SW480 (cell line): ENCODE data around the gene TIE1.

ENCODE experiments used
- DNase-seq: peaks from one replicate; pipeline ENCODE4 v3.0.0-alpha.2; 2016; ENCODE audit warnings: low spot score

TIE1 gene

DNA sequence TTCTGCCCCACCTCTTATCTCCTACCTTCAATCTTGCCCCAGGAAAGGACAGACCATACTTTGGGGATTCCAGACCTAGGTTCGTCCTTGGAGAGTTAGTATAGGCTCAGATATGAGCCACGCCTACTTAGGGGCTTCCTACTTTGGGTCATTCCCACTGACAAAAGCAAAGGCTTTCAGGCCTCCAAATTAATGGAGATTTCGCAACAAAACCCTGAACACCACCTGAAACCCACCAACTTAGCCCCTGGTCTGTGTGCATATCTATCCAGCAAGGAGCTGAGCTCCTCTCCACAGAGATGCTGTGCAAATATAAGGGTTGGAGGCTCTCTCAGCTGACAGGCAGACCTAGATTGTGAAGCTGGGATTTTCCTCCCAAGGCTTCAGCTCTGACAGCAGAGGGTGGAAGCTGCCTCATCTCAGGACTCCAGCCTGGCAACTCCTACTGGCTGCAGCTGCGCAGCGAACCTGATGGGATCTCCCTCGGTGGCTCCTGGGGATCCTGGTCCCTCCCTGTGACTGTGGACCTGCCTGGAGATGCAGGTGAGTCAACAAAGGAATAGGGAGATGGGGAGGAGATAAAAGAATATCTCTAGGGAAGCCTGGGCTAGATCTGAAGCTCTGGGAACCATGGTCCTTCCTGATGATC is 38.9 kb downstream of the TIE1 start:
- no peak for DNase-seq

DNA sequence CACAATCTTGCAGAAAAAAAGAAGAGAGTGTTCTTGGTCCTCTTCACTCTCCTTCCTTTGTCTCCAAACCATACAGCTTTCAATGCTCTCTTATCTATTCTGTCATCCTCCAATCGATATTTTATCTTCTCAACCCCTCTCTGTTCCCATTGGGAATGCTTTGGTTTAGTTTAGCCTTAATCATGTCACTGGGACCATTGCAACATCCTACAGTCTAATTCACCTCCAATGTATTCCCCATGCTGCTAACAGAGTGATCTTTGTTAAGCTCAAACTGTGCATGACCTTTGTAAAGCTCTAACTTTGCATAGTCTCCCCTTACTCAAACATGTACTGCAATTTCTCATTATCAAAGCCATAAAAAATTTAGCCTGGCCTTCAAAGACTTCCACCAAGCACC is 39.8 kb downstream of the TIE1 start:
- no peak for DNase-seq

DNA sequence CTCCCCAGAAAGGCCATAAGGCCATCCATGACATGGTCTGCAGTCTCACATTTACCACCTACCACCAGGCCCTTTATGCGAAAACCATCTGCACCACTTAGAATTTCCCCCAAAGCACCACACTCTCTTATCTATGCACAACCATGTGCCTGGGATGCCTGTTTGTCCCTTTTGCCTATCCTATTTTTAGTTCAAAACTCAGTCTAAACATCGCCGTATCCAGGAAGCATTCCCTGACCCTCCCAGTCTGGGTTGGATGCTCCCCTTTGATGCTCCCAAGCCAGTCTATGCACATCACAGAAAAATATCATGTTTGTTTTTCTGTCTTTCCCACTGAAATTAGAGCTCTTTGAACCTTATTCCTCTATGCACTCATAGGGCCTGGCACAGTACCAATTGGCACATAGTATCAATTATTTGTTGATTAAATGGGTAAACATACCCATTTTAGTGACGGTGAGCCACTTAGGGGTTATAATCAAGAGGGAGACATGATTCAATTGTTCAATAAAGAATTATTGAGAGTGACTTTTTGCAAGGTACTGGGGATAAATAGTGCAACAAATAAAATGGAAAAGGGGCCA is 43.6 kb downstream of the TIE1 start:
- DNase-seq: no peak

DNA sequence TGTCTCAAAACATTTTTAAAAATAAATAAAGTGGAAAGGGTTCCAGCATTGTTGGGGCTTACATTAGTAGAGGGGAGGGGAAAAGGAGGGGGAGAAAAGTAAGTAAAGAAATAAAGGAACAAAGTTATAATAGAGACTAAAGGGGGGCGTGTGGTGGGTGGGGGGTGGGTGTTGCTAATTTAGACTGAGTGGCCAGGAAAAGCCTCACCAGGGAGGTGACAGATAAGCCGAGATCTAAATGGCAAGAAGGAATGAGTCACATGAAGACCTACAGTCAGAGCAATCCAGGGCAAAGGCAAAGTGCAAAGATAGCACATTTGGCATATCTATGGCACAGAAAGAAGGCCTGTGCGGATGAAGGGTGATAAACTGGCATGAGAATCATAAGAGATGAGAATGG is 44.3 kb downstream of the TIE1 start:
- no peak for DNase-seq

DNA sequence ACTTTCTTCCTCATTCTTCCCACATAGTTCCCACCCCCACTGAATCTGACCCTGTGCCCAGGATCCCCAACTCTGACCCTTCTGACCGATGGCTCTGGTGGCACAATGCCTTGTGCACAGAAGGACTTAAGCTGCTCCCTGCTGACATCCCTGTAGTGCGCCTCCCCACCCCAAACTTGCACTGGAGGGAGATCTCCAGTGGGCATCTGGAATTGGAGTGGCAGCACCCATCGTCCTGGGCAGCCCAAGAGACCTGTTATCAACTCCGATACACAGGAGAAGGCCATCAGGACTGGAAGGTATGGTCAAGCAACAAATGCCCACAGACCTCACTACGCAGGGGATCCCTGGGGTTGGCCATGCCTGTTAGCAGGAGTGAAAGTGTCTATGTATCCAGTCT is 45.9 kb downstream of the TIE1 start:
- DNase-seq: no peak

DNA sequence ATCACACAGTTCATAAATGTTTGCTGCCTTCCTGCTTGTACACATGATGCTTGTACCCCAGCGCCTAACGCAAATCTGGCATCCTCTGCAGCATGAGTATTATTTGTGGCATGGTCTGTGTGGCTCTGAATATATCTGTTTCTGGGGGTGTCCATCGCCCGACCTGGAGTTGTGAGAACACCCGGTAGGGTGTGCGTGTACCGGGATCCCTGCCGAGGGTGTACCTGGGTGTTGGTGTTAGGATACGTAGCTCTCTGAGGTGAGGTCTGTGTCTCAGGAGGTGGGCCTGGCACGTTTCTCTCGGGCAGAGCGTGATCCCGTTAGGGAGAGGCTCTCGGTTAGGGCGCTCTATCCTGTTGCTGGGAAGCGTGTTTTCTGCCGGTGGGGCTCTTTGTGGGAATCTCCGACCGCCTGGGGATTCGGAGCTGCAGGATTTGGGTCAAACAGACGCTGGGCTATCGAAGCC is 47.6 kb downstream of the TIE1 start:
- DNase-seq: peak; percentile 72

DNA sequence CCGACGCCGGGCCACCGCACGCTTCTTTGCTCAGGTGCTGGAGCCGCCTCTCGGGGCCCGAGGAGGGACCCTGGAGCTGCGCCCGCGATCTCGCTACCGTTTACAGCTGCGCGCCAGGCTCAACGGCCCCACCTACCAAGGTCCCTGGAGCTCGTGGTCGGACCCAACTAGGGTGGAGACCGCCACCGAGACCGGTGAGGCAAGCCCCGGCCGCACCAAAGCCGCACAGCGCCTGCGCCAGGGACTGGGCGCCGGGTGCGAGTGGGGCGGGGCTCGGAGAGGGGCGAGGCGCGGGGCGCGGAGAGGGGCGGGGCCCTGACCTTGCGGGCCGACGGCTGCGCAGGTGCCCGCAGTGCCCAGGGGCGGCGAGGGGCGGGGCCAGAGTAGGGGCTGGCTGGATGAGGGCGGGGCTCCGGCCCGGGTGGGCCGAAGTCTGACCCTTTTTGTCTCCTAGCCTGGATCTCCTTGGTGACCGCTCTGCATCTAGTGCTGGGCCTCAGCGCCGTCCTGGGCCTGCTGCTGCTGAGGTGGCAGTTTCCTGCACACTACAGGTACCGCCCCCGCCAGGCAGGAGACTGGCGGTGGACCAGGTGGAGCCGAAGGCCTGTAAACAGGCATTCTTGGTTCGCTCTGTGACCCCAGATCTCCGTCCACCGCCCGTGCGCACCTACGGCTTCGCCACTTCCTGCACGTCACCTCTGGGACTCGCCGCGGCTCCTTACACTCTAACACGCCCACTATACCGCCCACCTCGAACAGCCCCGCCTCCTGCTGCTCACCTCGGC is 48.2 kb downstream of the TIE1 start:
- DNase-seq: peak; percentile 91

DNA sequence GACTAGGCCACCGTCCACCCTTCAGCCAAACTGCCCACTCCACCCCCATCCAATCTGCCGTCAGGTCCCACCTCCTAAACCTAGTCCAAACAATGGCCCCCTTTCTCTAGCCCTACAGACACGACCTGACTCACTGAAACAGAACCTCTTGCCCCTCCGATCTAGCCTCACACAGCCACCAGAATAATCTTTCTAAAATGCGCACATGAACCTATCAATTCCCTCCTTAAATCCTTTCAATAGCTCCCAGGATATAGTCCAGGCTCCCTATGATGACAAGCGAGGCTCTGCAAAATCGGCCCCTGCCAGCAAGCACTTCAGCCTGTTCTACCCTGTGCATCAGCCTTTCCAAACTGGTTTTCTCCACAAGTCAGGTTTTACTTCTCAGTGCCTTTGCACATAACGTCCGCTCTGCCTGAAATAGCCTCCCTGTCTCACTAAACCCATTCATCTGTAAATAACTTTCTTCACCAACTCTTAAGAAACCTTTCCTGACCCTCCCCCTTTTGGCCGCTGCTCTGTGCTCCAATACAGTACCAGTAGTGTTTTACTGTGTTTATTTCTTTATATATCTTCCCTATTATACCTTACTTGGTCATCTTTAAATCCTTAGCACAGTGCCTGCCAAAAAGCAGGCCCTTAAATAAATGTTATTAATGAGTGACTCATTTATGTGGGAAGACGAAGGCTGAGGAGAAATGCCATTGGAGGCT is 49.0 kb downstream of the TIE1 start:
- DNase-seq: no peak

DNA sequence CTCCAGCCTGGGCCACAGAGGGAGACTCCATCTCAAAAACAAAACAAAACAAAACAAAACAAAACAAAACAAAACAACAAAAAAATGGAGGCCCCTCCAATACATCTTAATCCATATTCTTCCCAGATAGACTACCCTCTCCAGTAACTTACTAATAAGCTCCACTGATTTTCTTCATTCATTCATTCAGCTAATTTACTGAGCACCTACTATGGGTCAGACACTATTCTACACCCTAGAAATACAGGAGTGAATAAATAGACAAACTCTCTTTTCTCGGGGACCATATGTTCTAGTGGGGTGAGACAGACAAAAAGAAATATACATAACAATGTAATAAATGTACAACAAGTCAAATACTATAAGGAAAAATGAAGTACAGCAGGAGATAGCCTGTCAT is 50.2 kb downstream of the TIE1 start:
- no peak for DNase-seq

DNA sequence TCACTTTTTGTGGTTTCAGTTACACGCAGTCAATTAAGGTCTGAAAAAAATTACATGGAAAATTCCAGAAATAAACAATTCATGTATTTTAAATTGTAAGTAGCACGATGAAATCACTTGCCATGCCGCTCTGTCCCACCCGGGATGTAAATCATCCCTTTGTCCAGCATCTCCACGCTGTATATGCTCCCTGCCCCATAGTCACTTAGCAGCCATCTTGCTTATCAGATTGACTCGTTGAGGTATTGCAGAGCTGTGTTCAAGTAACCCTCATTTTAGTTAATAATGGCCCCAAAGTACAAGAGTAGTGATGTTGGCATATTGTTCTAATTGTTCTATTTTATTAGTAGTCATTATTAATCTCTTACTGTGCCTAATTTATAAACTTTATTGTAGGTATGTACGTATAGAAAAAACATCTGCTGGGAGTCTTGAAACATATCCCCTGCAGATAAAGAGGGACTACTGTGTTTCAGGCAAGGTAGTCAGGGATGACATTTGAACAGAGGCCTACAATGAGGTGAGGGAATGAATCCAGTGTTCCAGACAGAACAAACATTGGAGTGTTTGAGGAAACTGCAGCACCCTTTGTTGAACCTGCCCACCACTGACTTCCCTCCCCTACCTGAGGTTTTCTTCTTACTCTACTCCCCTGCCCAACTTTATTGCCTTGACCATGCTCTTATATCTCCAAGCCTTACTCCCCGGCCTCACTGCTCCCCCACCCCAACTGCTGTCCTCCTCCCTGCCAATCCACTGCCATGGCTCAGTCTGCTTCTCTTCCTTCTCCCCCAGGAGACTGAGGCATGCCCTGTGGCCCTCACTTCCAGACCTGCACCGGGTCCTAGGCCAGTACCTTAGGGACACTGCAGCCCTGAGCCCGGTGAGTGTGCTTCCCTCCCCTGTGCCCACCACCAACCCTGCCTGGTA is 50.9 kb downstream of the TIE1 start:
- no peak for DNase-seq

DNA sequence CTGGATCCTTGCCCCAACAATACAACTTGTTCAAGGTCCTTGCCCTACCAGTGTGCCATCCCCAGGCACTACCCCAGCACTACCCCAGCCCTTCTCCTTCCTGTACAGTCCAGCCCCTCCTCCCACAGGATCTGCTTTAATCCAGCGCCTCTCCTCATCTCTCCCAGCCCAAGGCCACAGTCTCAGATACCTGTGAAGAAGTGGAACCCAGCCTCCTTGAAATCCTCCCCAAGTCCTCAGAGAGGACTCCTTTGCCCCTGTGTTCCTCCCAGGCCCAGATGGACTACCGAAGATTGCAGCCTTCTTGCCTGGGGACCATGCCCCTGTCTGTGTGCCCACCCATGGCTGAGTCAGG is 51.5 kb downstream of the TIE1 start:
- no peak for DNase-seq

DNA sequence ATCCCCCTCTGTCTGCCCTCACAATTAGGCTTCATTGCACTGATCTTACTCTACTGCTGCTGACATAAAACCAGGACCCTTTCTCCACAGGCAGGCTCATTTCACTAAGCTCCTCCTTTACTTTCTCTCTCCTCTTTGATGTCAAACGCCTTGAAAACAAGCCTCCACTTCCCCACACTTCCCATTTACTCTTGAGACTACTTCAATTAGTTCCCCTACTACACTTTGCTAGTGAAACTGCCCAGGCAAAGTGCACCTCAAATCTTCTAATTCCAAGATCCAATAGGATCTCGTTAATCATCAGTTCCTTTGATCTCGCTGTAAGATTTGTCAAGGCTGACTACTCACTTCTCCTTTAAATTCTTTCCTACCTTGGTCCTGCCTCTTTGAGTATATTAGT is 52.1 kb downstream of the TIE1 start:
- DNase-seq: no peak

DNA sequence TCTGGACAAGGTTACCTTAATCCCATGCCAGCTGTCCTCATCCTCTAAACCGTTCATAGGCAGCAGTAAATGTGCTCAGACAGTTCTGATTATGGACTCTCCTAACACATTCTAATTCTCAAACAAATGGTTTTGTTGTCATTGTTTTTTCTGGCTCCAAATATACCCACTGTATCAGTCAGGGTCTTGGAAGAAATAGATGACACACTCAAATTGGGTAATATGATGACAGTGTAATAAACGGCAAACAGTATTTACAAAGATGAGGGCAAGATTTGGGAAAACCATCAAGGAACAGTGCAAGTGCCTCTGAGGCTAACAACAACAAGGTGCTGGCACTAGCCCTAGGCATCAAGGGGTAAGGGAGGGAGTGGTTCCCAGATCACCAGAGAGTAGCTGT is 53.7 kb downstream of the TIE1 start:
- no peak for DNase-seq

DNA sequence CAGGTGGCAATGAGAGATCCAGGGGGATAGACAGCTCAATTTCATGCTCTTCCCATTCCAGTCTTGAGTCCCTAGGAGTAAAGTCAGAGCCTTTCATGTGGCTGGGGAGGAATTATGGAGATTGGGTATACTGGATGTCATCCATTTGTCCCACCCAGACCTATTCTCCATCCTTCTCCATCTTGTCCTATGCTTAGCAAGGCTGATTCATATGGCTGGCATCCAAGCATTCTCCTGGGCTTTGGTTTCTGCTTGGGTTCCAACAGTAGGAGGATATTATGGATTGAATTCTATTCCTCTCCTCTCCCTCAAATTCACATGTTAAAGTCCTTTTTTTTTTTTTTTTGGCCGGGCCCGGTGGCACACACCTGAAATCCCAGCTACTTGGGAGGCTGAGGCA is 54.2 kb downstream of the TIE1 start:
- DNase-seq: no peak

DNA sequence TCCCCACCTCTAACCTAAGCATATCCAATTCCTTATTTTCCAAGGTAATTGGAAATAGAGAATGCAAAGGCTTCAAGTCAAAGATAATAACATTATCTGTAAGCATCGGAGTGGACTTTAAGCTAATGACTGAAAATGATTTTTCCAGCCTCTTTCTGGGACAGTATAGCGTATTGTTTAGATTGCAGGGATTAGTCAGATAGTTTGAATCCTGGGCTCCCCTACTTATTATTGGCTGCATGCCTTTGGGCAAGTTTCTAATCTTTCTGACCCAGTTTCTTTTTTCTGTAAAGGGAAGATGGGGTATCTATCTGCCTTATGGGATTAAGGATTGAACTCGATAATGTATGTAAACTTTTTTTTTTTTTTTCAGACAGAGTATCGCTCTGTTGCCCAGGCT is 56.5 kb downstream of the TIE1 start:
- no peak for DNase-seq

DNA sequence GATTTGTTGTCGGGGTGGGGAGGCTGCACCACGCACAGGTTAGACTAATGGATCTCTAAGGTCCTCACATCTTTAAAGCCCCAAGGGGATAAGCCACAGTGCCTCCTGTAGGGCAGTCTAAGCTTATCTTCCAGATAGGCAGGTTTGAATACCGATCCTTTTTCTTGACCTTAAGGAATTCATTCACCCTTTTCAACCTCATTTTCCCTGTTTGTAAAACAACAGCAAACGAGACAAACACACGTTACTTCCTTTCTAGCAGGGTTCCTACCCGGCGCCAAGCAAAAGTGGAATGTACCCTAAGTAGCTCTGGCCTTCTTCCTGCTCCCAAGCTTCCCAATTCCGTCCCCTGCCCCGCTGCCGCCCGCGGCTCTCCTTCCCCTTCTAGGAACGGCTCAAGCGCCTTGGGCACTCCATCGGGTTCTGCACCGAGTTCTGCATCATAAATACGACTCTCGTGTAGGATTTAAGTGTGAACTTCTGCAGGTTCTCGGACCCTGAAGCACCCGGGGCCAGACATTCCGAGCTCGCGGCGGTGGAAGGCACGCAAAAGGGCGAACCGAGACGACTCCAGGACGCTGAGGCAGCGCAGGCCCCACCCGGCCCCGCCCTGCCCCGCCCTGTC is 57.5 kb downstream of the TIE1 start:
- DNase-seq: peak; percentile 66

DNA sequence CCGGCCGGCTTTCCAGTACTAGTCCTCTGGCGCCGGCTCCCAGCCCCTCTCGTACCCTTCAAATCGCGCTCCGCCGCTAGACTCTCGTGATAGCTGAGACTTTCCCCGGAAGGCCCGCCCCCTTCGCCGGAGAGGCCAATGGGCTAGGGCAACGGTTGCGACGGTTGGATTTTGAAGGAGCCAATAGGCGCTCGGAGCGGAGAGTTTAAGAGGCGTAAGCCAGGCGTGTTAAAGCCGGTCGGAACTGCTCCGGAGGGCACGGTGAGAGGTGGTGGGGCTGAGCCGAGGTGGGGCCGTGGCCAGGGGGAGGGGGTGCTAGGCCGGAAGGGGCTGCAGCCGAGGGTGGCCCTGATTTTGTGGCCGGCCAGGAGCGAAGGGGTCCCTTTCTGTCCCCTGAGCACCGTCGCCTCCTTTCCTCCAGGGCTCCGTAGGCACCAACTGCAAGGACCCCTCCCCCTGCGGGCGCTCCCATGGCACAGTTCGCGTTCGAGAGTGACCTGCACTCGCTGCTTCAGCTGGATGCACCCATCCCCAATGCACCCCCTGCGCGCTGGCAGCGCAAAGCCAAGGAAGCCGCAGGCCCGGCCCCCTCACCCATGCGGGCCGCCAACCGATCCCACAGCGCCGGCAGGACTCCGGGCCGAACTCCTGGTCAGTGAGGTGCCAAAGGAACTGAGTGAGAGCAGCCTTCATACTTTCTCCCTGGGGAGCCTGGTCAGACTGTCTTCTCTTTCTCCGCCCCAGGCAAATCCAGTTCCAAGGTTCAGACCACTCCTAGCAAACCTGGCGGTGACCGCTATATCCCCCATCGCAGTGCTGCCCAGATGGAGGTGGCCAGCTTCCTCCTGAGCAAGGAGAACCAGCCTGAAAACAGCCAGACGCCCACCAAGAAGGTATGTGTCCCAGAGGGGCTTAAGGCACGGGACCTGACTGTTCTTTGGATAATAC is 58.2 kb downstream of the TIE1 start, which contains the start of gene CDC20:
TSS of gene CDC20 (plus strand) at position 236 of the 948 bp plus-strand sequence. CDS start at position 471, 235 bp downstream.
- DNase-seq: peak; percentile 97

DNA sequence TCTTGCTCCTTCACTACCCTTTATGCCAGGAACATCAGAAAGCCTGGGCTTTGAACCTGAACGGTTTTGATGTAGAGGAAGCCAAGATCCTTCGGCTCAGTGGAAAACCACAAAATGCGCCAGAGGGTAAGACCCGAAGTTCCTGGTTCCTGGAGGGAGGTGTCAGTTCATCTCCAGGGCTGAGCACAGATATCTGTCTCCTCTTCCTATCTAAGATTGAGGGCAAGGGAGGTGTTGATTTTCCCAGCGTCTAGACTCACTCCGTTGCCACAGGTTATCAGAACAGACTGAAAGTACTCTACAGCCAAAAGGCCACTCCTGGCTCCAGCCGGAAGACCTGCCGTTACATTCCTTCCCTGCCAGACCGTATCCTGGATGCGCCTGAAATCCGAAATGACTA is 58.9 kb downstream of the TIE1 start:
- DNase-seq: no peak

DNA sequence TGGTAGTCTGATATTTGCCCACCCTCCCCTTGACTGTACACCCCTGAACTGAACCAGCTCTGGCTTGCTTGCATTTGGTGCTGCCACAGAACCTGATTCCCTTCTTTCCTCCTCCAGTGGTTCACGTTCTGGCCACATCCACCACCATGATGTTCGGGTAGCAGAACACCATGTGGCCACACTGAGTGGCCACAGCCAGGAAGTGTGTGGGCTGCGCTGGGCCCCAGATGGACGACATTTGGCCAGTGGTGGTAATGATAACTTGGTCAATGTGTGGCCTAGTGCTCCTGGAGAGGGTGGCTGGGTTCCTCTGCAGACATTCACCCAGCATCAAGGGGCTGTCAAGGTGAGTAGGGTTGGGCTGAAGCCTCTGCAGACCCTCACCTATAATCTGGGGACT is 59.8 kb downstream of the TIE1 start:
- no peak for DNase-seq
